OCI-LY1 (cell line): ENCODE results near the gene TBCE.

Source experiments
- H2AFZ ChIP-seq: fragments of 200-600 bp; sonication (generic), shearing (Covaris generic); 2 replicates; pipeline ENCODE4 v1.6.0; 2014; ENCODE audit warnings: antibody characterized with exemption, mild to moderate bottlenecking, low read length
- H3F3A ChIP-seq: fragments of 200-600 bp; sonication (generic), shearing (Covaris generic); 2 replicates; pipeline ENCODE4 v1.6.0; 2014; ENCODE audit warnings: mild to moderate bottlenecking, antibody characterized with exemption, low read length, moderate library complexity; ENCODE audit not compliant: insufficient read depth
- H3K27ac ChIP-seq: fragments of 200-600 bp; sonication (generic); 2 replicates; pipeline ENCODE4 v1.5.1; 2014; ENCODE audit warnings: low read length, mixed run types, mild to moderate bottlenecking, low read depth; ENCODE audit not compliant: poor library complexity, severe bottlenecking
- H3K27me3 ChIP-seq: fragments of 200-600 bp; sonication (generic); 2 replicates; pipeline ENCODE4 v1.6.0; 2014; ENCODE audit warnings: antibody characterized with exemption, mild to moderate bottlenecking, low read length, moderate library complexity; ENCODE audit not compliant: insufficient read depth
- H3K36me3 ChIP-seq: fragments of 200-600 bp; sonication (generic); 2 replicates; pipeline ENCODE4 v1.6.1; 2014; ENCODE audit warnings: mild to moderate bottlenecking, antibody characterized with exemption, low read length, moderate library complexity, mixed read lengths; ENCODE audit not compliant: insufficient read depth
- H3K4me1 ChIP-seq: fragments of 200-600 bp; sonication (generic); 2 replicates; pipeline ENCODE4 v1.5.1; 2014; ENCODE audit warnings: mild to moderate bottlenecking, low read length, moderate library complexity; ENCODE audit not compliant: insufficient read depth, severe bottlenecking
- H3K4me2 ChIP-seq: fragments of 200-600 bp; sonication (generic), shearing (Covaris generic); 2 replicates; pipeline ENCODE4 v1.6.1; 2014; ENCODE audit warnings: low read length
- H3K4me3 ChIP-seq: fragments of 200-600 bp; sonication (generic); 2 replicates; pipeline ENCODE4 v1.5.1; 2014; ENCODE audit warnings: low read length, low read depth, mild to moderate bottlenecking, mixed read lengths; ENCODE audit not compliant: poor library complexity, severe bottlenecking
- H3K79me2 ChIP-seq: fragments of 200-600 bp; shearing (Covaris generic); 2 replicates; pipeline ENCODE4 v1.6.1; 2016; ENCODE audit warnings: mixed run types, low read length, mixed read lengths; ENCODE audit not compliant: insufficient read depth
- H3K9ac ChIP-seq: fragments of 200-600 bp; sonication (generic), shearing (Covaris generic); 2 replicates; pipeline ENCODE4 v1.6.1; 2014; ENCODE audit warnings: mild to moderate bottlenecking, low read length, mixed read lengths
- H3K9me2 ChIP-seq: fragments of 200-600 bp; sonication (generic), shearing (Covaris generic); 2 replicates; pipeline ENCODE4 v1.6.1; 2014; ENCODE audit warnings: low read depth, mild to moderate bottlenecking, low read length, mixed read lengths
- H3K9me3 ChIP-seq: fragments of 200-600 bp; shearing (Covaris generic); 2 replicates; pipeline ENCODE4 v1.6.1; 2014; ENCODE audit warnings: low read length, mixed read lengths
- H4K20me1 ChIP-seq: fragments of 200-600 bp; sonication (generic), shearing (Covaris generic); 2 replicates; pipeline ENCODE4 v1.6.0; 2016; ENCODE audit warnings: mild to moderate bottlenecking, low read length; ENCODE audit not compliant: insufficient read depth
- EZH2 ChIP-seq: fragments of 200-600 bp; sonication (generic), shearing (Covaris generic); IDR thresholded peaks from 2 replicates; pipeline ENCODE4 v1.8.0; 2017; ENCODE audit warnings: borderline replicate concordance, mixed run types, mild to moderate bottlenecking, antibody characterized with exemption, low read length, moderate library complexity, mixed read lengths
- TF ChIP-seq, protein P1 (sequence below): fragments of 200-600 bp; sonication (generic), shearing (Covaris generic); IDR thresholded peaks from 2 replicates; pipeline ENCODE4 v1.5.1; 2017; ENCODE audit warnings: mild to moderate bottlenecking, antibody characterized with exemption, low read length, moderate library complexity, mixed read lengths

The TBCE gene

GRCh38 chr1:235416662-235417049, 49.4 kb downstream of the TBCE start:
- Histone ChIP-seq H3K27ac (no peak overlapping the region), H3K9ac (no peak overlapping the region), H3K4me3 (no peak overlapping the region), H3K4me1 (peaks cover 6% of the 10 kb centered on the region), H3F3A (0 out of 2 replicates have a peak, but pooled peaks cover 3% of the 10 kb centered on the region), H2AFZ (no peak overlapping the region), H3K9me3 (no peaks in the 10 kb centered on the region), H3K27me3 (no peaks in the 10 kb centered on the region), H3K36me3 (peaks cover 13% of the 10 kb centered on the region; the same call in 1 of the 2 replicates), H3K79me2 (no peaks in the 10 kb centered on the region), H4K20me1 (no peaks in the 10 kb centered on the region), H3K4me2 (no peak overlapping the region), H3K9me2 (no peaks in the 10 kb centered on the region)
- TF ChIP-seq, protein P1, sequence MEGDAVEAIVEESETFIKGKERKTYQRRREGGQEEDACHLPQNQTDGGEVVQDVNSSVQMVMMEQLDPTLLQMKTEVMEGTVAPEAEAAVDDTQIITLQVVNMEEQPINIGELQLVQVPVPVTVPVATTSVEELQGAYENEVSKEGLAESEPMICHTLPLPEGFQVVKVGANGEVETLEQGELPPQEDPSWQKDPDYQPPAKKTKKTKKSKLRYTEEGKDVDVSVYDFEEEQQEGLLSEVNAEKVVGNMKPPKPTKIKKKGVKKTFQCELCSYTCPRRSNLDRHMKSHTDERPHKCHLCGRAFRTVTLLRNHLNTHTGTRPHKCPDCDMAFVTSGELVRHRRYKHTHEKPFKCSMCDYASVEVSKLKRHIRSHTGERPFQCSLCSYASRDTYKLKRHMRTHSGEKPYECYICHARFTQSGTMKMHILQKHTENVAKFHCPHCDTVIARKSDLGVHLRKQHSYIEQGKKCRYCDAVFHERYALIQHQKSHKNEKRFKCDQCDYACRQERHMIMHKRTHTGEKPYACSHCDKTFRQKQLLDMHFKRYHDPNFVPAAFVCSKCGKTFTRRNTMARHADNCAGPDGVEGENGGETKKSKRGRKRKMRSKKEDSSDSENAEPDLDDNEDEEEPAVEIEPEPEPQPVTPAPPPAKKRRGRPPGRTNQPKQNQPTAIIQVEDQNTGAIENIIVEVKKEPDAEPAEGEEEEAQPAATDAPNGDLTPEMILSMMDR = no peak
- TF ChIP-seq EZH2 = no peak

DNA sequence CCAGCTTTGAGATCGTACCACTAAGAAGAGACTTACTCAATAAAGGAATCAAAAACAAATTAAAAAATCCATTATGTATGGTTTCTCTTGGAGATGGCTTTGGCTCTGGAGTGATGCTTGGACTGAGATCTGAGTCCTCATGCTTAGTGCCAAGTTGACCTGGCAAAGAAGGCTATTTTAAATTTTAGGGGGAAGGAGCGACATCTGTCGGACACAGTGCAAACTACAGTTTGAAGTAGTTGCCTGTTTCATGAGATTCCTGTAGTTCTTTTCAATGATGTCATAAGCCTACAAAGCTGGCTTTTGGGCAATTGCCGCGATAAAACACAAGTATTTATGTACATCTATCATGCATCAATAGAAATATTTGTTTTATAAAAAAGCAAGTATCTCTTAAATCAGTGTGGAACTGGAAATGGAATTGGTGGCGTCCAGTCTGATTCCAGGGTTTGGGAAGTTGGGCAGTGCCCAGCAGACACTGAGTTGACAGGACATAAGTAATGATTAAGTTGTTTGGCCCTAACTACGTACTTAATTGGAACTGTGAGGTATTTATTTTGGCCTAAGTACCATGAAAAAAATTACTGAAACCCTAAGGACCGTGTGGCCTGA, 50.0 kb downstream of the TBCE start:
- H2AFZ ChIP-seq = no peak overlapping the region
- H3K79me2 ChIP-seq = no peaks in the 10 kb centered on the region
- H3F3A ChIP-seq = 0 out of 2 replicates have a peak, but pooled peaks cover 3% of the 10 kb centered on the region
- H3K9ac ChIP-seq = no peak overlapping the region
- TF ChIP-seq, protein P1 = peak; percentile 85
- TF ChIP-seq EZH2 = no peak
- H3K4me3 ChIP-seq = no peak overlapping the region
- H3K4me2 ChIP-seq = no peak overlapping the region
- no peak overlapping the region for H3K27ac ChIP-seq
- H3K9me2 ChIP-seq = no peaks in the 10 kb centered on the region
- peaks cover 13% of the 10 kb centered on the region; the same call in 1 of the 2 replicates for H3K36me3 ChIP-seq
- H3K4me1 ChIP-seq = peaks cover 11% of the 10 kb centered on the region
- no peaks in the 10 kb centered on the region for H4K20me1 ChIP-seq
- H3K27me3 ChIP-seq = no peaks in the 10 kb centered on the region
- no peaks in the 10 kb centered on the region for H3K9me3 ChIP-seq

DNA sequence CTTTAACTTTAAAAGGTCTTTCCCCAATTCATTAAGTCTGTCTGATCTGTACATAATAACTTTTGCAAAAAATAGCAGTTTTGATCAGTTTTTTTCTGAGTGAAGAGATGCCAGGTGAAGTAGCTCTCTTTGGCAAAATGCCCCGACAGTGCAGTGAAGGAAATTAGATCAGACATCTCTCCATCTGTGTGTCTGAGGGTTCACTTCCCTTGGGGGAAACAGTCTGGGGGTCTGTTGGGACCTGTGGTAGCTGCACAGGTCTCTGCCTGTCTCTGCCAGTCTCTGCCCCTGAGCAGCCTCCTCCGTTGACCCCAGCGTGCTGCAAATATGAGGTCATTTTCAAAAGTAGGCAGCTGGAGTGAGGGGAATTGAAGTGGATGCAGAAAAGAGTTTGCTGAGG, 54.5 kb downstream of the TBCE start:
- Histone ChIP-seq H3K4me1 (peaks cover 57% of the 10 kb centered on the region), H3K36me3 (peaks cover 10% of the 10 kb centered on the region; the same call in 1 of the 2 replicates), H3K4me3 (no peak overlapping the region), H3K9ac (no peak overlapping the region; the same call in 1 of the 2 replicates), H3K4me2 (no peak overlapping the region; the same call in 1 of the 2 replicates), H4K20me1 (no peaks in the 10 kb centered on the region), H3K79me2 (no peaks in the 10 kb centered on the region), H3K27me3 (no peaks in the 10 kb centered on the region), H2AFZ (no peak overlapping the region), H3K9me2 (no peaks in the 10 kb centered on the region), H3K9me3 (no peaks in the 10 kb centered on the region), H3F3A (no peaks in the 10 kb centered on the region), H3K27ac (peak overlapping the region; percentile 89)
- TF ChIP-seq, protein P1 = no peak
- no peak for TF ChIP-seq EZH2
